GM12878 (cell line): ENCODE measurements around the gene AQP9. TPM values are rescaled to one million over a fixed set of nuclear protein-coding genes. Genes with fewer than 3 reads are reported as not detected.
A peak's percentile ranks its signal among the peaks of the same experiment; 100 is the strongest.

Experiments used
- ATAC-seq: fragments of 200-7000 bp; cut with Tn5 transposase; 3 replicates; pipeline ENCODE4 v1.9.1; 2020; ENCODE audit warnings: mild to moderate bottlenecking, moderate library complexity
- BruUV-seq: library from RNA; stranded (reverse); fragments of 400-500 nt; replicated peaks from 2 replicates; lab custom pipeline; 2021; lab: Mats Ljungman, UMichigan
- CTCF ChIA-PET: fragments of 300-600 bp; sonication (Branson Sonifier 250); formaldehyde crosslinking; extraction: SDS; loops from one replicate; lab custom pipeline; 2021; ENCODE audit warnings: inconsistent platforms; lab: Yijun Ruan, JAX
- POLR2A ChIA-PET: fragments of 350-600 bp; formaldehyde crosslinking; extraction: SDS; loops from one replicate; lab custom pipeline; 2021; ENCODE audit warnings: inconsistent platforms; lab: Charles Lee
- RAD21 ChIA-PET: fragments of 300-600 bp; sonication (Branson Sonifier 250); formaldehyde crosslinking; loops from one replicate; lab custom pipeline; 2023; ENCODE audit warnings: antibody characterized with exemption; ENCODE audit not compliant: unreplicated experiment; lab: Charles Lee
- SMC1A ChIA-PET: fragments of 300-600 bp; sonication (Branson Sonifier 250); formaldehyde crosslinking; loops from one replicate; lab custom pipeline; 2023; ENCODE audit not compliant: unreplicated experiment, uncharacterized antibody; lab: Charles Lee
- DNase-seq: peaks from one replicate; pipeline ENCODE4 v3.0.0-alpha.2; 2011; ENCODE audit warnings: low read depth, low spot score
- FAIRE-seq: peaks from 3 replicates; lab custom pipeline; 2011; peaks lifted over from hg19 to GRCh38; lab: Jason Lieb, UNC
- H2AFZ ChIP-seq: 2 replicates; pipeline ENCODE4 v1.6.0; 2011; ENCODE audit warnings: low read depth, low read length, control low read depth; ENCODE audit not compliant: control insufficient read depth
- H3K27ac ChIP-seq: 2 replicates; pipeline ENCODE4 v1.5.1; 2011; ENCODE audit warnings: control low read depth; ENCODE audit not compliant: control insufficient read depth, insufficient read depth
- H3K27me3 ChIP-seq, 2 experiments: replicated peaks in 1 of 2; 2 replicates each; pipeline versions ENCODE4 v1.6.0 to v1.6.1; 2011; ENCODE audit warnings: low read length in 1 of 2; ENCODE audit not compliant: control insufficient read depth in 2 of 2, insufficient read depth in 2 of 2
- H3K36me3 ChIP-seq, 2 experiments: 2 replicates each; pipeline ENCODE4 v1.5.1; 2011; ENCODE audit warnings: low read length in 1 of 2; ENCODE audit not compliant: control insufficient read depth in 2 of 2, insufficient read depth in 2 of 2
- H3K4me1 ChIP-seq: 2 replicates; pipeline ENCODE4 v1.6.1; 2011; ENCODE audit warnings: mild to moderate bottlenecking, low read length, moderate library complexity, mixed read lengths; ENCODE audit not compliant: control insufficient read depth, insufficient read depth
- H3K4me2 ChIP-seq: 2 replicates; pipeline ENCODE4 v1.6.0; 2011; ENCODE audit warnings: control low read depth; ENCODE audit not compliant: control insufficient read depth, insufficient read depth
- H3K4me3 ChIP-seq: fragments of 200-600 bp; sonication (generic); 2 replicates; pipeline ENCODE4 v1.5.1; 2016
- H3K79me2 ChIP-seq: 2 replicates; pipeline ENCODE4 v1.6.0; 2011; ENCODE audit warnings: low read length; ENCODE audit not compliant: control insufficient read depth, insufficient read depth
- H3K9ac ChIP-seq: 2 replicates; pipeline ENCODE4 v1.8.0; 2011; ENCODE audit warnings: low read length, control low read depth, mixed read lengths; ENCODE audit not compliant: control insufficient read depth, insufficient read depth
- H3K9me3 ChIP-seq: replicated peaks from 3 replicates; pipeline ENCODE4 v1.5.1; 2011; ENCODE audit warnings: mild to moderate bottlenecking, low read length; ENCODE audit not compliant: control insufficient read depth, insufficient read depth
- H4K20me1 ChIP-seq: 2 replicates; pipeline ENCODE4 v1.6.0; 2011; ENCODE audit not compliant: control insufficient read depth, insufficient read depth
- RAD21 ChIP-seq: IDR thresholded peaks from 2 replicates; pipeline ENCODE4 v1.6.1; 2011; ENCODE audit warnings: mild to moderate bottlenecking, low read depth, low read length, moderate library complexity; ENCODE audit not compliant: insufficient read depth
- WGBS: methylation state at CpG from one replicate; pipeline ENCODE4 v1.1.6; 2016; ENCODE audit warnings: low lambda C conversion rate; ENCODE audit not compliant: insufficient replicate concordance, insufficient coverage; ENCODE audit errors: missing lambda C conversion rate; 5-methylcytosine and 5-hydroxymethylcytosine counted together
- in situ Hi-C: fragments of 300-500 bp; cut with MboI; formaldehyde crosslinking; loops from 9 replicates; pipeline ENCODE4 v1.14.3; 2018; ENCODE audit warnings: mixed read lengths
- intact Hi-C: fragments of 100-400 bp; cut with micrococcal nuclease; formaldehyde crosslinking; loops from one replicate; pipeline ENCODE4 v1.14.2; 2022; ENCODE audit not compliant: unreplicated experiment
- polyA plus RNA-seq, 11 experiments: library from polyadenylated mRNA; depleted of rRNA in 4 of 11; unstranded in 6 of 11; stranded (reverse) in 5 of 11; fragments of >200 nt; fragmentation: Nextera tagmentation in 4 of 11; fragmentation: Illumina TruSeq in 1 of 11; extraction: Ambion mirVana in 4 of 11; extraction: Trizol in 1 of 11; gene quantifications; 1 replicate in 1 of 11; 2 replicates in 10 of 11; pipeline versions ENCODE4 v1.2.1 to v1.2.3, GENCODE V29; 2011 to 2016; ENCODE audit warnings: inconsistent platforms in 2 of 11, missing spikeins in 2 of 11, low read depth in 1 of 11
- total RNA-seq, 4 experiments: library from RNA; depleted of rRNA in 3 of 4; stranded (reverse); fragments of >200 nt in 3 of 4; fragmentation: Illumina TruSeq in 1 of 4; extraction: Trizol in 1 of 4; gene quantifications; 2 replicates each; pipeline versions ENCODE4 v1.2.1 to v1.2.3, GENCODE V29; 2013 to 2021
- TF ChIP-seq, protein P1 (sequence below): IDR thresholded peaks from 2 replicates; pipeline ENCODE4 v1.6.1; 2011; ENCODE audit warnings: low read depth, low read length, improper control_type of control experiment, borderline replicate concordance
- TF ChIP-seq, protein P2 (sequence below): fragments of 450-650 bp; IDR thresholded peaks from 2 replicates; pipeline ENCODE4 v1.6.1; 2016; ENCODE audit warnings: mild to moderate bottlenecking
- TF ChIP-seq, protein P3 (sequence below): fragments of 450-650 bp; IDR thresholded peaks from 2 replicates; pipeline ENCODE4 v1.6.1; 2017; ENCODE audit warnings: mild to moderate bottlenecking
- TF ChIP-seq, protein P4 (sequence below), 3 experiments: IDR thresholded peaks in 2 of 3; conservative IDR thresholded peaks in 1 of 3; 2 replicates each; pipeline ENCODE4 v1.5.1; 2011; ENCODE audit warnings: low read depth in 3 of 3, low read length in 3 of 3, mild to moderate bottlenecking in 3 of 3, control low read depth in 2 of 3, moderate library complexity in 2 of 3, inconsistent platforms in 1 of 3, mixed read lengths in 1 of 3; ENCODE audit not compliant: control insufficient read depth in 2 of 3, insufficient read depth in 1 of 3; ENCODE audit errors: extremely low read depth in 1 of 3

AQP9 gene
- total and polyA plus RNA-seq, 10 of the 15 experiments (the other 5 are each of a cell fraction or from before 2014, with no cell fraction given): 0.05 to 3.0 (median 0.22) TPM

DNA sequence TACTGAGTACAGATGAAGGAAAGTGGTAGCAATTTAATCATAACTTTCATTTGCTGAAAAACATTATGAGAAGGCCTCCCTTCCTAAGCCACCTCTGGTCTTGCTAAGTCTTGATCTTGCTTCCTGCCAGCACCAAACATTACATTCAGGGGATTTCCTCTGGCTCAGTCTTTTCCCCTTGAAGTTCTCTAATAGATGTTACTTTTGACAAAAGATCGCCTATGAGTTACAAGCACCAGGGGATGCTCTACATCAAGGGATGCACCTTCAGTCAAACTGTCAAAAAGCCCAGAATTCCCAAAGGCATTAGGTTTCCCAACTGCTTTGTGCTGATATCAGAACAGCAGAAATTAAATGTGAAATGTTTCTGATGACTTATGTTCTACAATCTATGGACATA lies 47.3 kb downstream of the AQP9 start:
- TF ChIP-seq, protein P1, sequence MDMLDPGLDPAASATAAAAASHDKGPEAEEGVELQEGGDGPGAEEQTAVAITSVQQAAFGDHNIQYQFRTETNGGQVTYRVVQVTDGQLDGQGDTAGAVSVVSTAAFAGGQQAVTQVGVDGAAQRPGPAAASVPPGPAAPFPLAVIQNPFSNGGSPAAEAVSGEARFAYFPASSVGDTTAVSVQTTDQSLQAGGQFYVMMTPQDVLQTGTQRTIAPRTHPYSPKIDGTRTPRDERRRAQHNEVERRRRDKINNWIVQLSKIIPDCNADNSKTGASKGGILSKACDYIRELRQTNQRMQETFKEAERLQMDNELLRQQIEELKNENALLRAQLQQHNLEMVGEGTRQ: no peak
- TF ChIP-seq, protein P2, sequence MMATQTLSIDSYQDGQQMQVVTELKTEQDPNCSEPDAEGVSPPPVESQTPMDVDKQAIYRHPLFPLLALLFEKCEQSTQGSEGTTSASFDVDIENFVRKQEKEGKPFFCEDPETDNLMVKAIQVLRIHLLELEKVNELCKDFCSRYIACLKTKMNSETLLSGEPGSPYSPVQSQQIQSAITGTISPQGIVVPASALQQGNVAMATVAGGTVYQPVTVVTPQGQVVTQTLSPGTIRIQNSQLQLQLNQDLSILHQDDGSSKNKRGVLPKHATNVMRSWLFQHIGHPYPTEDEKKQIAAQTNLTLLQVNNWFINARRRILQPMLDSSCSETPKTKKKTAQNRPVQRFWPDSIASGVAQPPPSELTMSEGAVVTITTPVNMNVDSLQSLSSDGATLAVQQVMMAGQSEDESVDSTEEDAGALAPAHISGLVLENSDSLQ: no peak
- TF ChIP-seq, protein P3, sequence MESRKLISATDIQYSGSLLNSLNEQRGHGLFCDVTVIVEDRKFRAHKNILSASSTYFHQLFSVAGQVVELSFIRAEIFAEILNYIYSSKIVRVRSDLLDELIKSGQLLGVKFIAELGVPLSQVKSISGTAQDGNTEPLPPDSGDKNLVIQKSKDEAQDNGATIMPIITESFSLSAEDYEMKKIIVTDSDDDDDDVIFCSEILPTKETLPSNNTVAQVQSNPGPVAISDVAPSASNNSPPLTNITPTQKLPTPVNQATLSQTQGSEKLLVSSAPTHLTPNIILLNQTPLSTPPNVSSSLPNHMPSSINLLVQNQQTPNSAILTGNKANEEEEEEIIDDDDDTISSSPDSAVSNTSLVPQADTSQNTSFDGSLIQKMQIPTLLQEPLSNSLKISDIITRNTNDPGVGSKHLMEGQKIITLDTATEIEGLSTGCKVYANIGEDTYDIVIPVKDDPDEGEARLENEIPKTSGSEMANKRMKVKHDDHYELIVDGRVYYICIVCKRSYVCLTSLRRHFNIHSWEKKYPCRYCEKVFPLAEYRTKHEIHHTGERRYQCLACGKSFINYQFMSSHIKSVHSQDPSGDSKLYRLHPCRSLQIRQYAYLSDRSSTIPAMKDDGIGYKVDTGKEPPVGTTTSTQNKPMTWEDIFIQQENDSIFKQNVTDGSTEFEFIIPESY: 0 out of 2 replicates have a peak, but pooled peaks have one; percentile 50
- TF ChIP-seq, protein P4, sequence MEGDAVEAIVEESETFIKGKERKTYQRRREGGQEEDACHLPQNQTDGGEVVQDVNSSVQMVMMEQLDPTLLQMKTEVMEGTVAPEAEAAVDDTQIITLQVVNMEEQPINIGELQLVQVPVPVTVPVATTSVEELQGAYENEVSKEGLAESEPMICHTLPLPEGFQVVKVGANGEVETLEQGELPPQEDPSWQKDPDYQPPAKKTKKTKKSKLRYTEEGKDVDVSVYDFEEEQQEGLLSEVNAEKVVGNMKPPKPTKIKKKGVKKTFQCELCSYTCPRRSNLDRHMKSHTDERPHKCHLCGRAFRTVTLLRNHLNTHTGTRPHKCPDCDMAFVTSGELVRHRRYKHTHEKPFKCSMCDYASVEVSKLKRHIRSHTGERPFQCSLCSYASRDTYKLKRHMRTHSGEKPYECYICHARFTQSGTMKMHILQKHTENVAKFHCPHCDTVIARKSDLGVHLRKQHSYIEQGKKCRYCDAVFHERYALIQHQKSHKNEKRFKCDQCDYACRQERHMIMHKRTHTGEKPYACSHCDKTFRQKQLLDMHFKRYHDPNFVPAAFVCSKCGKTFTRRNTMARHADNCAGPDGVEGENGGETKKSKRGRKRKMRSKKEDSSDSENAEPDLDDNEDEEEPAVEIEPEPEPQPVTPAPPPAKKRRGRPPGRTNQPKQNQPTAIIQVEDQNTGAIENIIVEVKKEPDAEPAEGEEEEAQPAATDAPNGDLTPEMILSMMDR (IDR thresholded peaks at IDR 0.05 in 2 of 3, conservative IDR thresholded peaks at IDR 0.05 in 1 of 3; ENCODE audit: control insufficient read depth in 2 of 3, extremely low read depth in 1 of 3, insufficient read depth in 1 of 3, low read depth in 3 of 3, low read length in 3 of 3): peak in 1 of 3 experiments; percentile 20; a peak in 2 of 6 replicates
- TF ChIP-seq RAD21: peak; percentile 46
- Histone ChIP-seq H3K79me2 (no peaks in the 10 kb centered on the region), H3K4me2 (no peak overlapping the region), H3K9ac (no peak overlapping the region), H2AFZ (no peak overlapping the region), H3K4me1 (no peaks in the 10 kb centered on the region), H3K9me3 (no peaks in the 10 kb centered on the region), H3K4me3 (no peak overlapping the region), H4K20me1 (no peaks in the 10 kb centered on the region), H3K27ac (no peak overlapping the region), H3K36me3 (no peaks in the 10 kb centered on the region), H3K27me3 (no peaks in the 10 kb centered on the region; a peak in 1 of 4 replicates)
- ChIA-PET SMC1A (interaction anchor here (0.5 kb wide), 1 partner anchor 68 kb away, joined by 3 read pairs; no protein-coding TSS in a partner anchor), POLR2A (no interaction called here), RAD21 (no interaction called here), CTCF (interaction anchor here (1.8 to 4.8 kb wide), 3 partner anchors 42 to 325 kb away, joined by 4 to 51 read pairs (median 15); no protein-coding TSS in a partner anchor)
- FAIRE-seq (peak; percentile 56), ATAC-seq (peak; percentile 56), DNase-seq (no peak)
- intact Hi-C loops (no loop called here), in situ Hi-C loops (loop anchor here (10.0 kb wide), 1 partner anchor 441 kb away; no protein-coding TSS in a partner anchor)
- 33% methylated on average over 1 of the region's 1 CpG for WGBS
- no TSS peak for BruUV-seq
